Gastrocnemius medialis (tissue), 4 donors: ENCODE results near the gene PHACTR1. TPM values are rescaled to one million over a fixed set of nuclear protein-coding genes. Genes with fewer than 3 reads are reported as not detected.

Source experiments
- ATAC-seq, 2 donors: fragments of 150-250 bp; one replicate each; pipeline ENCODE4 v1.9.1; 2016
- DNase-seq, 2 donors: peaks; one replicate each; pipeline ENCODE4 v3.0.0-alpha.2; 2019
- H3K27ac ChIP-seq, 4 donors: fragments of 200-600 bp; sonication (generic); 1 replicate in 1 of 4; 2 replicates in 3 of 4; pipeline ENCODE4 v1.5.1; 2016 to 2018; ENCODE audit warnings: mild to moderate bottlenecking in 2 of 4, moderate library complexity in 1 of 4
- H3K27me3 ChIP-seq, 3 donors: fragments of 200-600 bp; sonication (generic) in 2 of 3; 1 replicate in 1 of 3; 2 replicates in 2 of 3; pipeline versions ENCODE4 v1.5.1 to v1.6.0; 2016 to 2019; ENCODE audit warnings: mild to moderate bottlenecking in 1 of 3, moderate library complexity in 1 of 3
- H3K36me3 ChIP-seq, 2 donors: fragments of 200-600 bp; sonication (generic) in 1 of 2; one replicate each; pipeline ENCODE4 v1.5.1; 2017 to 2018
- H3K4me1 ChIP-seq, 2 donors: fragments of 200-600 bp; sonication (generic) in 1 of 2; one replicate each; pipeline ENCODE4 v1.5.1; 2016 to 2017; ENCODE audit warnings: mild to moderate bottlenecking in 2 of 2
- H3K4me3 ChIP-seq, 4 donors: fragments of 200-600 bp; sonication (generic) in 3 of 4; 1 replicate in 1 of 4; 2 replicates in 3 of 4; pipeline ENCODE4 v1.5.1; 2016 to 2019; ENCODE audit warnings: mild to moderate bottlenecking in 2 of 4
- H3K9me3 ChIP-seq, 3 donors: fragments of 200-600 bp; sonication (generic) in 2 of 3; 1 replicate in 1 of 3; 2 replicates in 2 of 3; pipeline ENCODE4 v1.5.1; 2016 to 2019
- POLR2A ChIP-seq, 2 donors: fragments of 450-650 bp; IDR thresholded peaks; one replicate each; pipeline ENCODE4 v1.6.1; 2017; ENCODE audit warnings: antibody characterized with exemption in 2 of 2, mild to moderate bottlenecking in 2 of 2, moderate library complexity in 2 of 2
- in situ Hi-C, 4 donors: fragments of 200-750 bp; cut with MboI; loops; one replicate each; pipeline versions ENCODE4 v1.15.0 to v1.8.0; 2017; ENCODE audit warnings: low sequenced_read_pairs in 4 of 4
- intact Hi-C: fragments of 100-400 bp; cut with DNase I; formaldehyde crosslinking; loops from one replicate; pipeline ENCODE4 v1.15.1; 2023; ENCODE audit warnings: low total_unique reads
- total RNA-seq, 4 donors: library from RNA; depleted of rRNA; stranded (reverse); fragments of >200 nt; gene quantifications; one replicate each; pipeline versions ENCODE4 v1.1.0 to v1.2.3, GENCODE V29; 2016
- TF ChIP-seq, protein P1 (sequence below), 5 experiments: fragments of 450-650 bp in 3 of 5; fragments of 200-600 bp in 2 of 5; sonication (generic) in 2 of 5; IDR thresholded peaks in 4 of 5; conservative IDR thresholded peaks in 1 of 5; 1 replicate in 4 of 5; 2 replicates in 1 of 5; pipeline ENCODE4 v1.5.1; 2016 to 2019; ENCODE audit warnings: antibody characterized with exemption in 5 of 5, mild to moderate bottlenecking in 3 of 5, moderate library complexity in 3 of 5

Gene PHACTR1
- total RNA-seq, 4 donors from 2014 or later, result 0.07 to 0.82 (median 0.21) TPM

DNA sequence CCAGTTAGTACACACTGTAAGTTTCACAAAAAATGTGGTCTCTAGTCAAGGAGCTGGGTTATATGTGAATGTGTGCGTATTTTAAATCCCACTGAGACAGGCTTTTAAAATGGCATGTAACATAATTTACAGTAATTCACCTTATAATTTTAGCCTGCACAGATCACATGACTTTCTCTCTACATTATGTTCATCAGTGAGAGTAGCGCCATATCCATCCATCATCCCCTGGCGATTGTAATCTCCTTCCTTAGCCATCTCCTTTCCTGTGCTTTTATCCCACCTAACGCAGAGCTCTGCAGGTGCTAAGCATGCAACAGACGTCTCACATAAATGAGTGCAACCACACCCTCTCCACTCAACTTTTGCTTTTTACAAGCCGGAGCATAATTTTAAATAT, 401.0 kb downstream of the PHACTR1 start:
- DNase-seq (no peak), ATAC-seq (no peak)
- in situ Hi-C loops (no loop called here), intact Hi-C loops (no loop called here)
- Histone ChIP-seq H3K27ac (no peak overlapping the region), H3K27me3 (no peaks in the 10 kb centered on the region), H3K4me3 (no peak overlapping the region), H3K9me3 (no peaks in the 10 kb centered on the region), H3K36me3 (no peaks in the 10 kb centered on the region), H3K4me1 (no peaks in the 10 kb centered on the region)
- TF ChIP-seq POLR2A (IDR thresholded peaks at IDR 0.05), result no peak
- TF ChIP-seq, protein P1, sequence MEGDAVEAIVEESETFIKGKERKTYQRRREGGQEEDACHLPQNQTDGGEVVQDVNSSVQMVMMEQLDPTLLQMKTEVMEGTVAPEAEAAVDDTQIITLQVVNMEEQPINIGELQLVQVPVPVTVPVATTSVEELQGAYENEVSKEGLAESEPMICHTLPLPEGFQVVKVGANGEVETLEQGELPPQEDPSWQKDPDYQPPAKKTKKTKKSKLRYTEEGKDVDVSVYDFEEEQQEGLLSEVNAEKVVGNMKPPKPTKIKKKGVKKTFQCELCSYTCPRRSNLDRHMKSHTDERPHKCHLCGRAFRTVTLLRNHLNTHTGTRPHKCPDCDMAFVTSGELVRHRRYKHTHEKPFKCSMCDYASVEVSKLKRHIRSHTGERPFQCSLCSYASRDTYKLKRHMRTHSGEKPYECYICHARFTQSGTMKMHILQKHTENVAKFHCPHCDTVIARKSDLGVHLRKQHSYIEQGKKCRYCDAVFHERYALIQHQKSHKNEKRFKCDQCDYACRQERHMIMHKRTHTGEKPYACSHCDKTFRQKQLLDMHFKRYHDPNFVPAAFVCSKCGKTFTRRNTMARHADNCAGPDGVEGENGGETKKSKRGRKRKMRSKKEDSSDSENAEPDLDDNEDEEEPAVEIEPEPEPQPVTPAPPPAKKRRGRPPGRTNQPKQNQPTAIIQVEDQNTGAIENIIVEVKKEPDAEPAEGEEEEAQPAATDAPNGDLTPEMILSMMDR (IDR thresholded peaks at IDR 0.05 in 4 of 5, conservative IDR thresholded peaks at IDR 0.05 in 1 of 5), result no peak

DNA sequence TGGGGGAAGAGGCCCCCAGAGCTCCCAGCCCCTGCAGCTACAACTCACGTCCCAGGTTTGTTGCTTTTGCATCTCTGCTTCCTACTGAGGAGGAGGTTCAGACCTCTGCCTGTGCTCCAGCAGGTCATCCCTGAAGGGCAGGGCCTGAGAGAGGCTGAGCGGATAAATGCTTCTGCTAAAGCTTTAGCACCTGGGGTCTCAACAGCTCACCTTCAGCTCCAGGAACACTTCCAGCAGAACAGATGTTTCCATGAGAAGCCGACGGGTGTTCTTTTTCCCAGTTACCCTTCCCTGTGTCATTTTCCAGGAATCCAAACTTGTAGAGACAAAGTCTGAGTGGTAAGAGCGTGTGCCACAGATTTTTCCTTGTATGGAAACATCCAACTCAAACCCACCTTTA, 403.0 kb downstream of the PHACTR1 start:
- TF ChIP-seq, protein P1 (IDR thresholded peaks at IDR 0.05 in 4 of 5, conservative IDR thresholded peaks at IDR 0.05 in 1 of 5), result no peak
- no peak for TF ChIP-seq POLR2A (IDR thresholded peaks at IDR 0.05)
- in situ Hi-C loops, result no loop called here
- intact Hi-C loops, result no loop called here
- no peaks in the 10 kb centered on the region for H3K4me1 ChIP-seq
- DNase-seq, result no peak
- no peaks in the 10 kb centered on the region for H3K9me3 ChIP-seq
- H3K27me3 ChIP-seq, result no peaks in the 10 kb centered on the region
- no peak for ATAC-seq
- no peaks in the 10 kb centered on the region for H3K36me3 ChIP-seq
- H3K4me3 ChIP-seq, result no peak overlapping the region
- H3K27ac ChIP-seq, result no peak overlapping the region

DNA sequence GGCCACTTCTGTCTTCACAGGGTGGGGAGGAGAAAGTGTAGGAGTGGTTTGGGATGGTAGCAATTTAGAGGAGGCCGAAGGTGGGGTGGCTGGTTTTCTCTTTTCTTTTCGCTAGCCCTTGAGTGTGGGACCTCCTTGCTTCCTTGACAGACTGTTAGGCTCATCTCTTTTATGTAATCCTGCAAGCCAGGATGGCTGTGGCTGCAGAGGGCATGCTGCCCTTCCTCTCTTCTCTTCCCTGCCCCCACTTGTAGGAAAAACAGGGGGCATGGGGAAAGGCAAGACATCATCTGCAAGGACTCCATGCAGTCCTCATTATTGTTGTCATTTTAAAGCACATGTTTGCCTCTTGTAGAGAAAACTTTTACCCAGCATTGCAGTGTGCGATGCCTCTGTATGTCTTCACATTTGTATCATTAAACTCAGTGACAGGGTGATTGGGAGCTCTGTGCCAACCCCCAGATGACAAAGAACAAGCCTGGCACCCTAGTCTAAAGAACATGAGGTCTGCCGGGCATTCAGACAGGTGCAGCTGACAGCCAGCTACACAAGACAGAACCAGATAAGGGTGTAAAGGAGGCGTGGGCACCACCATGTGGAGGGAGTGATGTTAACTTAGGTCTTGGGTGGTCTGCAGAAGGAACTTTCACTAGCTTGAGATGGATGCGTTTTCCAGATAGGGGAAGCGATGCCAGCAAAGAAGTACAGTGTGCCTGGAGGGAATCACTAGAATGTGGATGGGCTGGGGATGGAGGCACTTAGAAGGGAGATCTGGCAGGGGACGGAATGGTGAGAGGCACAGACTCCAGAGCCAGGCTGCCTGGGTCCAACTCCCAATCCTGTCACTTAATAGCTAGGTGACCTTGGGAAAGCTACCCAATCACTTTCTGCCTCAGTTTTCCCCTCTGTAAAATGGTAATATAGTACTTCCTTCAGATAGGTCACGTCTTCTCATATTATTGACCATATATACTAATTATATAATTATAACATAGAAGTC, 404.2 kb downstream of the PHACTR1 start:
- TF ChIP-seq, protein P1 (IDR thresholded peaks at IDR 0.05 in 4 of 5, conservative IDR thresholded peaks at IDR 0.05 in 1 of 5), result no peak
- no peak for TF ChIP-seq POLR2A (IDR thresholded peaks at IDR 0.05)
- Histone ChIP-seq H3K27me3 (no peaks in the 10 kb centered on the region), H3K9me3 (no peaks in the 10 kb centered on the region), H3K4me1 (no peaks in the 10 kb centered on the region), H3K36me3 (no peaks in the 10 kb centered on the region), H3K27ac (no peak overlapping the region), H3K4me3 (no peak overlapping the region)
- DNase-seq, result no peak
- ATAC-seq, result no peak
- in situ Hi-C loops, result no loop called here
- intact Hi-C loops, result no loop called here

DNA sequence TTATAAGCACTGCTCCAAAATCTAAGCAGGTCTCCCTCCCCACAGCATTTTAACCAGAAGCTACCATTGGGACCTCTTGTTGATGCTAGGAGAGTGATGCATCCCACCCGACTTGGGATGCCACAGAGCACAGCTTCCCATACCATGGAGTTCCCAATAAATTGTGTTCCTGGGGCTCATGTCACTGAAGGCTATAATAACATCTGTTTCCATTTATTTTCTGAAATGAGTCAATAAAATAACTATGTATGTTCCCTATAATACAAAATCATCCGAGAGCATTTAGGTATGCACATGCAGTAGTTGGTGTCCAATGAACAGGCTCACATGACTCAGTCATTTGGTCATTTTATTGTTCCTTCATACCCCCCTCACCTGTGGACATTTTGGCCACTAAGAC, 407.6 kb downstream of the PHACTR1 start:
- no peaks in the 10 kb centered on the region for H3K36me3 ChIP-seq
- H3K4me3 ChIP-seq, result no peak overlapping the region
- DNase-seq, result no peak
- no peaks in the 10 kb centered on the region for H3K27me3 ChIP-seq
- in situ Hi-C loops (no loop called here), intact Hi-C loops (no loop called here)
- H3K27ac ChIP-seq, result no peak overlapping the region
- no peak for ATAC-seq
- H3K4me1 ChIP-seq, result no peaks in the 10 kb centered on the region
- H3K9me3 ChIP-seq, result no peaks in the 10 kb centered on the region
- no peak for TF ChIP-seq POLR2A (IDR thresholded peaks at IDR 0.05)
- TF ChIP-seq, protein P1 (IDR thresholded peaks at IDR 0.05 in 4 of 5, conservative IDR thresholded peaks at IDR 0.05 in 1 of 5), result no peak
